MM.1S (cell line): ENCODE results near the gene ADARB1.

Experiments used
- EZH2 ChIP-seq: fragments of 300-600 bp; sonication (generic); optimal IDR thresholded peaks from 2 replicates; pipeline ENCODE3; 2017; ENCODE audit warnings: low read depth, mild to moderate bottlenecking, antibody characterized with exemption, low read length, mixed read lengths
- EZH2phosphoT487 ChIP-seq: fragments of 300-600 bp; sonication (generic); IDR thresholded peaks from 2 replicates; pipeline ENCODE4 v1.6.1; 2018; ENCODE audit warnings: antibody characterized with exemption, low read length
- TF ChIP-seq, protein P1 (sequence below): fragments of 300-600 bp; sonication (generic); IDR thresholded peaks from 2 replicates; pipeline ENCODE4 v1.5.1; 2016; ENCODE audit warnings: antibody characterized with exemption, low read length, mixed read lengths

DNA sequence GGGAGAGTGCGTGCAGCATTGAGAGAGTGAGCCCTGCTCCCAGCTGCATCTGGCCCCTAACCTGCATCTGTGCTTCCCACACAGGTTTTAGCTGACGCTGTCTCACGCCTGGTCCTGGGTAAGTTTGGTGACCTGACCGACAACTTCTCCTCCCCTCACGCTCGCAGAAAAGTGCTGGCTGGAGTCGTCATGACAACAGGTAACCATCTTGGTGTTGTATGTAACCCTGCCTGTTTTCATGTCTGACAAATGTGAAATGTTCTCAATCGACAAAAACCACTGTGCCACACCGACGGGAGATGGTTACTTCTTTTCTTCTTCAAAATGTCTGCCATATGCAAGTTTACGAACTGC is 105.8 kb downstream of the ADARB1 start:
- no peak for TF ChIP-seq EZH2
- no peak for TF ChIP-seq EZH2phosphoT487
- TF ChIP-seq, protein P1, sequence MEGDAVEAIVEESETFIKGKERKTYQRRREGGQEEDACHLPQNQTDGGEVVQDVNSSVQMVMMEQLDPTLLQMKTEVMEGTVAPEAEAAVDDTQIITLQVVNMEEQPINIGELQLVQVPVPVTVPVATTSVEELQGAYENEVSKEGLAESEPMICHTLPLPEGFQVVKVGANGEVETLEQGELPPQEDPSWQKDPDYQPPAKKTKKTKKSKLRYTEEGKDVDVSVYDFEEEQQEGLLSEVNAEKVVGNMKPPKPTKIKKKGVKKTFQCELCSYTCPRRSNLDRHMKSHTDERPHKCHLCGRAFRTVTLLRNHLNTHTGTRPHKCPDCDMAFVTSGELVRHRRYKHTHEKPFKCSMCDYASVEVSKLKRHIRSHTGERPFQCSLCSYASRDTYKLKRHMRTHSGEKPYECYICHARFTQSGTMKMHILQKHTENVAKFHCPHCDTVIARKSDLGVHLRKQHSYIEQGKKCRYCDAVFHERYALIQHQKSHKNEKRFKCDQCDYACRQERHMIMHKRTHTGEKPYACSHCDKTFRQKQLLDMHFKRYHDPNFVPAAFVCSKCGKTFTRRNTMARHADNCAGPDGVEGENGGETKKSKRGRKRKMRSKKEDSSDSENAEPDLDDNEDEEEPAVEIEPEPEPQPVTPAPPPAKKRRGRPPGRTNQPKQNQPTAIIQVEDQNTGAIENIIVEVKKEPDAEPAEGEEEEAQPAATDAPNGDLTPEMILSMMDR = no peak
